Glomerular visceral epithelial cell (primary cell): ENCODE data around the gene DHRS7B.
"Not testable (repeated sequence)": the region's sequence is repeated elsewhere in the genome, so short reads cannot be mapped to it uniquely, and the experiment has no call there.

Source experiments
- DNase-seq: peaks from one replicate; pipeline ENCODE4 v3.0.0-alpha.2; 2016; ENCODE audit errors: extremely low spot score

The DHRS7B gene

DNA sequence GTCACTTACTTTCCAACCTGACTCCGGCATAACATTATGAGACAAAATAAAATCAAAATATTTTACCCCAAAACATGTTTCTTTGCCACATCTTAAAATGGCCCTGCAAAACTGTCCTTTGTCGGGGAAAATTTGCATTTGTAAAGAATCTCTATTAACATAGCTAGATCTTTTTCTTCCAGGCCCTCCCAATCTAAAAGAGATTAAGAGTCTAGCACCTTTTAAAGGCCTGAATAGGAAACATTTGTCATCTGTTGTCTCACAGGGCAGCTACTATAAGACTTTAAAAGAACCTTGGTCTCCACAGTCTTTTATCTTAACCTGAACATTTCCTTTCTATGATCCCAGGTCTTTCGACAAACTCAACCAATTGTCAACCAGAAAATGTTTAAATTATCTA, 18.1 kb upstream of the DHRS7B start:
- no peak for DNase-seq

DNA sequence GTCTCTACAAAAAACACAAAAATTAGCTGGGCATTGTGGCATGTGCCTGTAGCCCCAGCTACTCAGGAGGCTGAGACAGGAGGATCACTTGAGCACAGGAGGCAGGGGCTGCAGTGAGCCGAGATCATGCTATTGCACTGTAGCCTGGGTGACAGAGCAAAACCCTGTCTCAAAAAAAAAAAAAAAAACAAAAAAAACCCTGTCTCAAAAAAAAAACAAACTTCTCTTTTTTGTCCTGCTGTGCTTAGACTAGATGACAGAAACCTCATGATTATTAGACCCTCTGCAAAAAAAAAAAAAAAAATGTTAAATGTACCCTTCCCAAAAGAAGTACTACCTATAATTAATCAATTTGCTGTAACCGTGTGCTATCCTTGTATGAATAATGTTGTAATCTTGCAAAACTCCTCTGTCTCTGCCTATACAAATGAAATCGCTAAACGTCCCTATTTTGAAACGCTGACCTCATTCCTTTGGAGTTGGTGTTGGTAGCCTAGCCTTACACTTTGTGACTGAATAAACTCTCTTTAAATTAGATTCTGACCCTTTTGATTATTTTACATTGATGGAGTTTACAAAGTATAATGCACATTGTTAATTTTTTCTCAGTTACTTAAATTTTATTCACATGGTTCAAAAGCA, 13.6 kb upstream of the DHRS7B start:
- DNase-seq, result no peak

DNA sequence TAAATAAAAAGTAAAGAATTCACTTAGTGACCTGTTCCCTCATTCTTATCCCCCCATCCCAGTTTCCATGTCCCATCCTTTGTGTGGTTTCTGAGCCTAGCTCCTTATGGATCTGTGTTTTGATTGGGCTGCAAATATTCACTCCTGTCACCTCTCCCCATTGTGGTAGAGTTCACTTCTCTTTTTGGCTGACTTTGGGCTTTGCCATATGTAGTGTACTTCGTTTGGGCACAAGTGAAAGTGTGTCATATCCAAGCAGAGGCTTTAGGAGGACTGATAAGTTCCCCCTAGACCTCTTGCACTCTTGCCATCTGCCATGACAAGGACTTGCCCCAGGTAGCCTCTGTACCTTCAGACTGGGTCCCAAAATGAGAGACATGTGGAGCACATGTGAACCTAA, 13.0 kb upstream of the DHRS7B start:
- no peak for DNase-seq

DNA sequence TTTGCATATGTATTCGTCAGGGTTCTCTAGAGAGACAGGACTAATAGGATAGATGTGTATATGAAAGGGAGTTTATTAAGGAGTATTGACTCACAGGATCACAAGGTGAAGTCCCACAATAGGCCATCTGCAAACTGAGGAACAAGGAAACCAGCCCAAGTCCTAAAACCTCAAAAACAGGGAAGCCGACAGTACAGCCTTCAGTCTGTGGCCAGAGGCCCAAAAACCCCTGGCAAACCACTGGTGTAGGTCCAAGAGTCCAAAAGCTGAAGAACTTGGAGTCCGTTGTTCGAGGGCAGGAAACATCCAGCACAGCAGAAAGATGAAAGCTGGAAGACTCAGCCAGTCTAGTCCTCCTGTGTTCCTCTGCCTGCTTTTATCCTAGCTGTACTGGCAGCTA, 12.0 kb upstream of the DHRS7B start:
- DNase-seq, result not testable (repeated sequence)

DNA sequence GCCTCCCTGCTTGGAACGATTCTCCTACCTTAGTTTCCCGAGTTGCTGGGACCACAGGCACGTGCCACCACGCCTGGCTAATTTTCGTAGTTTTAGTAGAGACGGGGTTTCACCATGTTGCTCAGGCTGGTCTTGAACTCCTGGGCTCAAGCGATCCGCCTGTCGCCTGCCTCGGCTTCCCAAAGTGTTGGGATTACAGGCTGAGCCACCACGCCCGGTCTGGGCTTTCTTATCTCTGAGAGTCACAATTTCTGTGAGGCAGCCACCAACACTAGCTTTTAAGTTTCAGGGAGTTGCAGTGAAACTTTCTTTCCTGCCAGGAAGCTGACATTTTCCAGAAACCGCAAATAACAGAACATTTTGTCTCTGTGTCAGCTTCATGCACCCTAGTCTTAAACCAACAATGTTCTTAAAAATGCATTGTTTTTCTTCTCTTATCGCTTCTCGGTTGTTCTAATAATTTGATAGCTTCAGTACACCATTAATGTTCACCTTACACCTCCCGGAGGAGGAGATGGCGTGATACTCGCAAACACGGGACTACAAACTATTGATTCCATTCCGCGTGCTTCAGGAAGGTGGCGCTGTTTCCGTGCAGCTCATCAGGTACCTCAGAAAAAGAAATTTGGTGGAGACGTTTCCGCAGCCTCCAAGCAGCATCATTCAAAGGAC, 7.4 kb upstream of the DHRS7B start:
- DNase-seq, result peak; percentile 75

DNA sequence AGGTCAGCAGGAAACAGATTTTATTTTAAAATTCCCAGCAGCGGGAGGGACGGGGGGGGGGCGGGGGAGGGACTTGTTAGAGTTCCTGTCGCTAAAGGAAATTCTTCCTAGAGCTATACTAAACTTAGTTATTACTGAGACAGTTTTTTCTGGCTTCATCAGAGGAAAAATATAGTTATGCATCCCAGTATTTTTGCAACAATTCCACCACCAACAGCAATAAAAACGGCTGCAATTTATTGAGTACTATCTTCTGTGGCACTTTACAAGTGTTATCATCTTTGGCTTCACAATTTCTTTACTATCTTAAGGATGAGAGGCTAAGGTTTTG, 6.9 kb upstream of the DHRS7B start:
- no peak for DNase-seq

DNA sequence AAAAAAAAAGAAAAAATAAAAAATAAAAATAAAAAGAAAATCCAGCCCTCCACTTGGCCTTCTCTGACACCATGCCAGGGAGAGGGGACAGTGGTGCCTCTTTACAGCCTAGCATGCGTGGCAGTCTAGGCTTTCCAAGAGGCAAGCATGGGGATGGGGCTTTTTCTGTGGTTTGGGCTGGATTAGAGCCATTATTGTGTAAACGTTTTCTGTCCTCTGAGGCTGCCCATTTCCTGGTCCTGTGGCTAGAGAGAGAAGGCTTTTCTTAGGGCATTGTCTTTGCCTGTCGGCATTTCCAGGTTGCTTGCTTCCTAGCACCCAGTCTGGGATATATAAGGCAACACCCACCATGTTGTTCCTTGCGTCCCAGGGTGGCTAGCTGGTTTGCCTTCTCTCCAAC, 2.7 kb upstream of the DHRS7B start:
- DNase-seq, result peak; percentile 34

DNA sequence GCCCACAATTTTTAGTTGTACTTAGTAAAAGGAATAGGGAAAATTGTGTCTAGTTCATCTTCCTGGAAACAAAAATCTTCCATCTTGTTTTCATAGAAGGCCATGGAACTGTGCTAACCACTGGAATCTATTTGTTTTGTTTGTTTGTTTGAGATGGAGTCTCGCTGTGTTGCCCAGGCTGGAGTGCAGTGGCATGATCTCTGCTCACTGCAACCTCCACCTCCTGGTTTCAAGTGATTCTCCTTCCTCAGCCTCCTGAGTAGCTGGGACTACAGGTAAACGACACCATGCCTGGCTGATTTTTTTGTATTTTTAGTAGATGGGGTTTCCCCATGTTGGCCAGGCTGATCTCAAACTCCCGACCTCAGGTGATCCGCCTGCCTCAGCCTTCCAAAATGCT, 2.2 kb upstream of the DHRS7B start:
- DNase-seq, result not testable (repeated sequence)

DNA sequence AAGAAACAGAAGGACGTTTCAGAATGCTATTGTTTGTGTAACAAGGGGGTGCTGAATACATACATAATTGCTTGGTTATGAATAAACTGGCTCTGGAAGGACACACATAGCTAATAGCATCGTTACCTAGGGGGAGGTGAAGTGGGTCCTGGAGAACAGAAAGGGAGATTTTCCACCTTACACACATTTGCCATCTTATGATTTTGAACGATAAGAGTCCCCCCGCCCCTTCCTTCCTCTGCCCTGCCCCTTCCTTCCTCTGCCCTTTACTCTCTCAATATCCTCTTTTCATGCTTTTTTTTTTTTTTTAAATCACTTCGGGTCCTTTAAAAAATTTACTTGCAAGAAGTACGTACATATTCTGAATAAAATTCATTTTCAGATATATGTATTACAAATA, 902 bp upstream of the DHRS7B start:
- DNase-seq, result no peak

DNA sequence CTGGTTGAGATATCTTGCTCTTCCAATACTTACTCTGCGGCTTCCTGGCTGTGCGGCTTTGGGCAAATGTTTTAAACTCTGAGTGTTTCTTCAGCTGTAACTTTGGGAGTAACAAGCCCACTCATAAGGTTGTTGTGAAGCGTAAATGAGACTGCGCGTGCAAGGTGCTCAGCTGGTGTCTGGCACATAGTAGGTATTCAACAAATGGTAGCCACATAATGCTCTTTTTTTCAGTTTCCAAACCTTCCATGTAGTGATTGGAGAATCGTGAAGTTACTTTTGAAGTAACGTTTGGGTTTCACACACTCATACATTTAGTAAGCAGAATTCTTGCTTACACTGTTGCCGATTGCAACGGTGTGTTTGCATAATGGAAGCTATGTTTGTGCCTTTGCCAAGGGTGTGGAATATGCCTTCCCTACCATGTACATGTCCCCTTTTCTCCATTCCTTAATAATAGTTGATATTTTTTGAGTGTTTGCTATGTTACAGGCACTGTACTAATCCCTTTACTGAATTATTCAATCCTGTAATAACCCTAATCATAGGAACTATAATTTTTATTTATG, 829 bp downstream of the DHRS7B start:
- DNase-seq, result no peak

DNA sequence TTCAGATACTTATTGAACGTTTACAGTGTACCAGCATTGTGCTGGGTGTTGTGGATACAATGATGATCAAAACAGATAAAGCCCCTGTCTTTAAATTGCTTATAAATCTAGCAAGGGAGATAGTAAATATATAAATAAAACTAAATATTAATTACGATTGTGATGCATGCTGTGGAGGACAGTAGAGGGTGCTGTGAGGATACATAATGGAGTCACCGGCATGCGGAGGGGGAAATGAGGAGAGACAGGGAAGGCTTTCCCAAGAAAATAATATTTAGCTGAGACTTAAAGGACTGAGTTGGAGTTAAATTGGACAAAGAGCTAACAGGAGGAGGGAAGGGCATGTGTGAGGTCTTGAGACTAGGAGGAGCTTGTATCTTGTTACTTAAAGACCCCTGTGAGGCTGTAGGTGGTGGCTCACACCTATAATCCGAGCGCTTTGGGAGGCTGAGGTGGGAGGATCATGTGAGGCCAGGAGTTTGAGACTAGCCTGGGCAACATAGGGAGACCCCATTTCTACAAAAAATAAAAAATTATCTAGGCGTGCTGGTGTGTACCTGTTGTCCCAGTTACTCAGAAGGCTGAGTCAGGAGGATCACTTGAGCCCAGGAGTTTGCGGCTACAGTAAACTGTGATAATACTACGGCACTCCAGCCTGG, 2.4 kb downstream of the DHRS7B start:
- DNase-seq, result peak; percentile 52

DNA sequence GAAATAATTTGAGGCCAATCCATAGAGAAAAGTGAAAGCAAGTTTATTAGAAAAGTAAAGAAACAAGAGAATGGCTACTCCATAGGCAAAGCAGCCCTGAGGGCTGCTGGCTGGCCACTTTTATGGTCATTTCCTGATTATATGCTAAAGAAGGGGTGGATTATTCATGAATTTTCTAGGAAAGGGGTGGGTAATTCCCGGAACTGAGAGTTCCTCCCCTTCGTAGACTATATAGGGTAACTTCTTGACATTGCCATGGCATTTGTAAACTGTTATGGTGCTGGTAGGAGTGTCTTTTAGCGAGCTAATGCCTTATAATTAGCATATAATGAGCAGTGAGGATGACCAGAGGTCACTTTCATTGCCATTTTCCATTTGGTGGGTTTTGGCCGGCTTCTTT, 4.4 kb downstream of the DHRS7B start:
- DNase-seq, result no peak

DNA sequence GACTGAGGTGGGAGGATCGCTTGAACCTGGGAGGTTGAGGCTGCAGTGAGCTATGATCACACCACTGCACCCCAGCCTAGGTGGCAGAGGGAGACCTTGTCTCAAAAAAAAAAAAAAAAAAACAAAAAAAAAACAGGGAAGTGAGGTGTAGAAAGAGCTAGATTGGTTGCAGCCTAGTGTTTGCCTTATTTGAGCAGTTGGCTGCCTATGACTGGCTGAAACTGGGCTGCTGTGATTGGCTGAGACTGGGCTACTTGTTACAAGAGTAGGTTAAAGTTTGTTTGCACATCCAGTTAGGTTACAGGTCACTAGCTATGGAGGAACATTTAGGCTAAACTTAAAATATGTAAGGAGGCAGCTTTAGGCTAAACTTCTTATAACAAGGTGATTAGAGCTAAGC, 5.7 kb downstream of the DHRS7B start:
- no peak for DNase-seq

DNA sequence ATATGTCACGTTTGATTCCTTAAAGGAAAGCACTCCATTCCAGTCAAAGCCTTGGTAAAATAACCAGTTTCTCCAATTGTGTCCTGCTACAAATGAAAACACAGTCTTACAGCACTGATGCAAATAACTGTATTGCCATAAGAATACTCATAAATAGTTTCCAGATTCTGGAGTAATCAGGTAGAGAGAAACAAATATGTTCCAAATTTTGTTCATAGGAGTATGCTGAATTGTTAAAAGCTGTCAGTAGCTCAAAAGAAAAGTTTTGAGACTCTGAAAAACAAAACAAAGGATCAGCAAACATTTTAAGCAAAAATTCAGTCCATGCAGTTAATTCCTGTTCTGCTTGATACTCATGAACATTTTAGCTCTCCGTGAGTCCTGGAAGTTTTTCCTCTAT, 7.8 kb downstream of the DHRS7B start:
- no peak for DNase-seq

DNA sequence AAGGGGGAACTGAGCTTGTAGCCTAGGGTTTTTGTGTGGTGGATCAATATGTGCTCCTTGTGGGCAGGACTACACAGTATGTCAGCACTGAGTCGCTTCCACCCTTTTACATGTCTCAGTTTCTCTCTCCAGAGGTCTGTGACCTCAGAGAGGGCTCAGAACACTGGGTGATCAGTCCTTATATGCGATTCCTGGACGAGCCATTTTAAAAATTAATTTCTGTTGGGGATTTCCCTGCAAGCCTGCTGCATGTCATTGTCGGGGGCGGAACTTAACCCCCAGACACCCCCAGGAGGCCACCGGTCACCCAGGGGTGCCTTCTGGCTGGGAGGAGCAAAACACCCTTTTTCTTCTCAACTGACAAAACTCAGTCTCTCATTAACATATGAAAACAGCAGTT, 14.1 kb downstream of the DHRS7B start:
- DNase-seq, result no peak

DNA sequence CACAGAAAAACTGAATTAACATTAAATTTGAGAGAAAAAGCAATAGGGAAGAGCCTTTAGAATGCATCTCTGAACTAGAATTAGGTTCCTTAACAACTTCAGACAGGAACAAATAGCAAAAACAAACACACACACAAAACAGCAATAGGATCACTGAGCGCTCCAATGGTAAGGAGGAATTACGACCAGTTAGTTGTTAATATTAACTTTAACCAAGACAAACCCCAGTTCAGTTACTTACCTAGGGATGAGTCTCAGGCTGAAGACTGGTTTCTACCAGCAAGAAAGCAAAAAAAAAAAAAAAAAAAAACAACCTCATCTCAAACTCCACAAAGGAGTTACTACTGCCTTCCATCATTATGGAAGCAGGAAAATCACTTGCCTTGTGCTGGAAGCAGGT, 14.6 kb downstream of the DHRS7B start:
- DNase-seq, result no peak

DNA sequence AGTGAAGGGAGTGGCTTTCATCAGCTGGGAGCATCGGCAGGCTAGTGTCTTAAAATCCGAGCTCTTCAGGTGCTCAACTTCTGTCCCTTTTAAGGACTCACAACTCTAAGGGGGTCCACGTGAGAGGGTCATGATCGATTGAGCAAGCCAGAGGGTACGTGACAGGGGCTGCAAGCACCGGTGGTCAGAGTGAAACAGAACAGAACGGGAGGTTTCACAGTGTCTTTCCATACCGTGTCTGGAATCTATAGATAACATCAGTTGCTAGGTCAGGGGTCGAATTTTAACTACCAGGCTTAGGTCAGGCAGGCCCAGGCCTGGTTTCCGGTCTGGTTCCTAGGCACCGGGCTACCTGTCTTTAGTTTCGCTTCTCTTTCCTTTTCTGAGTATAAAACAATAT, 15.3 kb downstream of the DHRS7B start:
- DNase-seq, result not testable (repeated sequence)

DNA sequence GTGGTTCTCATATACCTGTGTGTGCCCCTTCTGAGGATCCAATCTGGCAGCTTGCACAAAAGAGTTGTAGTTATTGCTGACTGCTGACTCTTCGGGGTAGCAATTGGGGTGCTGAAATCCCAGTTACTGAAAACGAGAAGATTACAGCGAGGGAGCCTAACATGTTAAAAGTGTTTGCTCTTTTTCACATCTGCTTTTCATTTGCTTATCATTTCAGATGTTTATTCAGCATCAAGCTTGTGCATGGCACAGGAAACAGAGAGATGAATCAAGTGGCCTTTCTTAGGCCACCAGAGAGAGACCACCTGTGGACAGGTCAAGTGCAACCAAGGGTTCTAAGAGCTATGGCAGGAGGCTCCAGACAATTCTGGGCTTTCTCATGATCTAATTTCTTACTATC, 16.9 kb downstream of the DHRS7B start:
- DNase-seq, result no peak

DNA sequence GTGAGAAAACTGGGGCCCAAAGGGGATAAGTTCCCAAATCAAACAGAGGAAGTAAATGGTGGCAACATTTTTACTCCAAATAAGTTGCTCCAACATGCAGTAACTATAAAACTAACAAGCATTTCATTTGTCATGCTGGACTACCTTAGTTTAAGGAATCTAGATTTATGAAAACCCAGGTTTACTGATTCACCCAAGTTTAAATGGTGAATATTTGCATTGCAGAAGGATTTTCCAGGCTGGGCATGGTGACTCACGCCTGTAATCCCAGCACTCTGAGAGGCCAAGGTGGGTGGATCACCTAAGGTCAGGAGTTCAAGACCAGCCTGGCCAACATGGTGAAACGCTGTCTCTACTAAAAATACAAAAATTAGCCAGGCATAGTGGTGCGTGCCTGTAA, 17.5 kb downstream of the DHRS7B start:
- not testable (repeated sequence) for DNase-seq

DNA sequence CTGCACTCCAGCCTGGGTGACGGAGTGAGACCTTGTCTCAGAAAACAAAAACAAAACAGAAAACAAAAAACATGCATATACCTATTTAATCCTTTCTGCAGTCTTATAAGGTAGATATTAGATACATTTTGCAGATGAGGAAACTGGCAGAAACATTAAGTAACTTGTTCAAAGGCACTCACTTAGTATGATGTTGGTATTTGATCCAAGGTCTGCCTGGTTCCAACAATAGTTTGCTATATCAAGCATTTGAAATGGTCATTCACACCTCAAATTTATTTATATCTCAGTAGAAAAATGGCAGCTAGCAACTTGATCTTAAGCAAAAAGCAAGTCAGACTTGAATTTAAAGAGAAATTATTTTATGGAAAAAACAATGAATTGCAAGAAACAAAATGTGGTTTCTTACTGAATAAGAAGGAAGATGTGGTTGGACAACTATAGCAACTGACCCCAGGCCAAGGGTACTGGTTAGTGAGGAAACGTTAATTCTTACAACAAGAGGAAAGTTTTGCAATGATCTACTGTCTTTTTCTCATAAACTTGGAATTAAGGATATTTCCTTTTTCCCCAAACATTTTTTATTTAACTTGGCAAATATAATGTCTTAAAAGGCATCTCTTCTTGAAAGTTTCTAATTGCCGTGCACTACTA, 19.7 kb downstream of the DHRS7B start:
- DNase-seq, result no peak

DNA sequence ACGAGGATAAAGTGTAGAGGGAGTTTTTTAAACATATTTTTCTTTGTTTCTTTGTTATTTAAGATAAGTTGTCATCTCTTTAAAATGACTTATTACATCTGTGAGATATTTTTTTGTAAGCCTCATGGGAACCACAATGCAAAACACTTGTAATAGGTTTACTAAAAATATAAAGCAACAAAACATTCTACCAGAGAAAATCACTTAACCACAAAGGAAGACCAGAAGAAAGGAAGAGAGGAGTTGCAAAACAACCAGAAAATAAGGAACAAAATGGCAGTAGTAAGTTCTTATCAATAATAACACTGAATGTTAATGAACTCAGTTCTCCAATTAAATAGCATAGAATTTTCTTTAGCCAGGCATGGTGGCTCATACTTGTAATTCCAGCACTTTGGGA, 22.9 kb downstream of the DHRS7B start:
- no peak for DNase-seq

DNA sequence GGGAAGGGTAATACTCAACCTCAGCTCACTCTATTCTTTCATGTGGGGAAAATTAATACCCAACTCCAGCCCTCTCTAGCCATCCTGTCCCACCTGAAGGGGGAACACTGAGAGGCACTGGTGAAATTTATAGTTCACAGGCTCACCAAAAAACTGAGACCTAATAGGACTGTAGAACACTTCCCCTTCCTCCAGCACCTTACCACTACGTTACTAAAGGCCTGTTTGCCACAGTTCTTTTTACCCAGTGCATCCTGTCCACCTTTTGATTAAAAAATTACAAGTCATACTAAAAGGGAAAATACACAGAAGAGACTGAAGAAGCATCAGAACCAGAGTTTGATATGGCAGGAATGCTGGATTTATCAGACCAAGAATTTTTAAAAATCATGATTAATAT, 26.0 kb downstream of the DHRS7B start:
- no peak for DNase-seq
